Measurements from ENCODE around the gene ATP10D. TPM values are rescaled to one million over a fixed set of nuclear protein-coding genes. Genes with fewer than 3 reads are reported as not detected.

Gene ATP10D
- total RNA-seq, 1 experiment from 2014 or later: 3.8 TPM

- no peak overlapping the region for H3K56ac ChIP-seq (ENCODE audit: insufficient read length, low read depth, low read length)
- H3K23ac ChIP-seq (ENCODE audit: insufficient read length, low read depth, low read length): no peak overlapping the region
- no peak for DNase-seq
- H3K79me2 ChIP-seq (ENCODE audit: insufficient read depth, low read length): no peaks in the 10 kb centered on the region
- no peak overlapping the region for H2AK5ac ChIP-seq (ENCODE audit: insufficient read length, low read length)
- H2BK5ac ChIP-seq (ENCODE audit: insufficient read length, low read length): no peak overlapping the region
- H2AFZ ChIP-seq (ENCODE audit: low read length): no peak overlapping the region
- no peak overlapping the region for H2BK20ac ChIP-seq (ENCODE audit: low read depth, low read length, poor library complexity, severe bottlenecking)
- no peak overlapping the region for H4K91ac ChIP-seq (ENCODE audit: insufficient read length, low read depth, low read length)
- Mint-ChIP-seq H3K27me3 (ENCODE audit: low read depth) (no peaks in the 10 kb centered on the region), H3K4me1 (no peaks in the 10 kb centered on the region), H3K4me3 (no peak overlapping the region), H3K9me3 (peaks cover 2 to 7% of the 10 kb centered on the region in 2 experiments; a peak in 4 of 5 replicates), H3K27ac (no peak overlapping the region), H3K36me3 (ENCODE audit: insufficient read depth in 1 of 3, low read depth in 3 of 3) (peaks cover 0 to 4% (median 0%) of the 10 kb centered on the region in 3 experiments; a peak in 1 of 7 replicates)
- H4K20me1 ChIP-seq (ENCODE audit: control insufficient read depth, insufficient read depth, insufficient read length): no peaks in the 10 kb centered on the region
- no peak overlapping the region for H4K5ac ChIP-seq (ENCODE audit: insufficient read length, low read depth, low read length)
- no peak overlapping the region for H3K9ac ChIP-seq (ENCODE audit: extremely low read depth, insufficient read length, low read length)
- no CpG with 5 or more reads among the region's 4 CpGs for WGBS (ENCODE audit: extremely low coverage, insufficient read length, low lambda C conversion rate)
- H3K18ac ChIP-seq (ENCODE audit: insufficient read length, low read depth, low read length): no peak overlapping the region
- TF ChIP-seq CTCF (conservative IDR thresholded peaks at IDR 0.05): no peak
- no peak overlapping the region for H3K27ac ChIP-seq (ENCODE audit: insufficient read length, low read depth, low read length)
- no peak overlapping the region for H2BK120ac ChIP-seq (ENCODE audit: low read depth, low read length, poor library complexity, severe bottlenecking)
- H2BK12ac ChIP-seq (ENCODE audit: insufficient read length, low read depth, low read length): no peak overlapping the region
- H3K4me1 ChIP-seq (ENCODE audit: insufficient read depth, low read length): no peaks in the 10 kb centered on the region
- no peak overlapping the region for H3K14ac ChIP-seq (ENCODE audit: insufficient read depth, low read length)
- no peak overlapping the region for H2BK15ac ChIP-seq (ENCODE audit: low read depth, low read length)
- no peaks in the 10 kb centered on the region for H3K27me3 ChIP-seq (ENCODE audit: insufficient read depth, low read length)
- no peak overlapping the region for H3K4me2 ChIP-seq (ENCODE audit: insufficient read depth, insufficient read length, low read length)
- no peak overlapping the region for H4K8ac ChIP-seq (replicated peaks; ENCODE audit: insufficient read length, low read depth, low read length)
- H3K4ac ChIP-seq (ENCODE audit: low read depth, low read length): no peak overlapping the region
- no peak overlapping the region for H3T11ph ChIP-seq (ENCODE audit: low read length)
- no peaks in the 10 kb centered on the region for H3K23me2 ChIP-seq (ENCODE audit: insufficient read length, low read depth, low read length, poor library complexity, severe bottlenecking)
- H3K9me3 ChIP-seq (ENCODE audit: control insufficient read depth, low read depth, low read length): no peaks in the 10 kb centered on the region
- no peaks in the 10 kb centered on the region for H3K79me1 ChIP-seq (ENCODE audit: insufficient read depth, low read depth, low read length, poor library complexity, severe bottlenecking)
Measured at GRCh38 chr4:47631161-47631560, 146.1 kb downstream of the ATP10D start.
